SK-N-DZ (cell line): ENCODE results near the gene RGL2.
"Not testable (repeated sequence)": the region's sequence is repeated elsewhere in the genome, so short reads cannot be mapped to it uniquely, and the experiment has no call there.

Source experiments
- DNase-seq: peaks from one replicate; pipeline ENCODE4 v3.0.0-alpha.2; 2015; ENCODE audit warnings: low spot score

Gene RGL2

DNA sequence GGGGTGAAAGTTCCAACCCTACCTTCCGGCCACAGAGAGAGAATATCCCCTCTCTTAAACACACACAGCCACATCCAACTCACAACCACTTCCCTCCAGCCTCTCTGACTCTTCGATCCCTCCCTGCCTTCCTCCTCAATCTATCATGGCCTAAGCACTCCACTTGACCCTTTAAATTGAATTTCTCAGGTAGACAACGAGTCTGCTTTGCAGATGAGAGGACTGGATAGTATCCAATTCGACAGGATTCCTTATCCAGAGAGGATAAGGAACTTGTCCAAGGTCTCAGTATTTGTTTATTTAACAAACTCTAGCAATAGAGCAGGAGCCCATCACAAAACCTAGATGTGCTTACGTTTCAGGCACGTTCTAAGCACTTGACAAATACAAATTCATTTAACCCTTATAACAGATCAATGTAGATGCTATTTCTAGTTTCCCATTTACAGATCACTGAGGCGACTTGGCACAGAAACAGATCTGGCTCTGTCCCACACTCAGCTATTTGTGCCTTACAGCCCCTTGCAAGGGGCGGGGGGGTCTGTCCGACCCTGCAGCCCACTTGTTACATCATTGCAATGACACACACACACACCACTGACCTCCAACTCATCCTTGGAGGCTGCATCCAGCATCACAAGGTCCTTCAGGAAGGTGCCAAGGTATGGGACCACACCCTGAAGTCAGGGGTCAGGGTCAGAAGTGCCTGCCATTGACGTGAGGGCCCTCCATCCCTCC lies 4.5 kb downstream of the RGL2 start:
- DNase-seq = peak; percentile 78

DNA sequence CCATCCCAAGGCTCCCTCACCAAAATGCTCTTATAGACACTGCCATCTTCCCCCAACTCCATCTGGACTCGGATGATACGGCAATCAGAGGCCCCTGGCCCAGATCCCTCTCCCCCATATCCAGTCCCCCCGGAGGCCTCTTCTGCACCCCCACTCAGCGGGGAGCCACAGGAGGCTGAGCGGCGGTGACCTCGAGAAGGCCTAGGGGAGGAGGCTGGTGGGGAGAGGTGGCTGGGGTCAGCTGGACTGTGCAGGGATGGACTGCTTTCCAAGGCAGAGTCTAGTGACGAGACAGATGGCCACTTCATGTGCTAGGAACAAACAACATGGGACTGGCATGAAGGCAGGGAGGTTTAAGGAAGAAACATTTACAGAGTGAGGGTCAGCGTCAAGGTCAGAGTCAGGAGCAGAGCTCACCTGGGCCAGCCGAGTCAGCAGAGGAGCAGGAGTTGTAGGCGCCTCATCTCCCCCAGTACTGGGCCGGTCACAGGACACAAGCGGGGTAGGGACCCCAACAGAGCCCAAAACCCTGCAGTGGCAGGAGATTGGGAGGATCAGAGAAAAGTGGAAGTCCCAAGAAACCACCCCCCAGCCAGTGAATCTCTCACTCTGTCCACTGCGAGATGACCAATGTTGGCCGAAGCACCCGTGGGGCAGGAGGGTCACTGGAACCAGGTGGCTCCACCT lies 5.6 kb downstream of the RGL2 start:
- no peak for DNase-seq

DNA sequence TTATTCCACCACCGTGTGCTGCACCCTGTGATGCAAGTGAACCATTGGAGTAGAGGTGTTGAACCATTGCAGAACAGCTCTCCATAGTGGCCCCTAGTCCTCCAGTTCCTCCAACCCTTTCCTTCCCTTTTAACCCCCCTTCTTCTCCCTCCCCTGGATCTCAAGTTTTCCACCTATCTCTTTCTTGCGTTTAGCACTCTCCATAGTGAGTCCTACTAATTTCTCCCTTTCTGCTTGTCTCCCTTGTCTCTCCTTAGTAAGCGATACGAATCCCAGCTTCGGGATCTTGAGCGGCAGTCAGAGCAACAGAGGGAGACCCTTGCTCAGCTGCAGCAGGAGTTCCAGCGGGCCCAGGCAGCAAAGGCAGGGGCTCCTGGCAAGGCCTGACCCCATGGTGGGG lies 8.3 kb downstream of the RGL2 start:
- no peak for DNase-seq

DNA sequence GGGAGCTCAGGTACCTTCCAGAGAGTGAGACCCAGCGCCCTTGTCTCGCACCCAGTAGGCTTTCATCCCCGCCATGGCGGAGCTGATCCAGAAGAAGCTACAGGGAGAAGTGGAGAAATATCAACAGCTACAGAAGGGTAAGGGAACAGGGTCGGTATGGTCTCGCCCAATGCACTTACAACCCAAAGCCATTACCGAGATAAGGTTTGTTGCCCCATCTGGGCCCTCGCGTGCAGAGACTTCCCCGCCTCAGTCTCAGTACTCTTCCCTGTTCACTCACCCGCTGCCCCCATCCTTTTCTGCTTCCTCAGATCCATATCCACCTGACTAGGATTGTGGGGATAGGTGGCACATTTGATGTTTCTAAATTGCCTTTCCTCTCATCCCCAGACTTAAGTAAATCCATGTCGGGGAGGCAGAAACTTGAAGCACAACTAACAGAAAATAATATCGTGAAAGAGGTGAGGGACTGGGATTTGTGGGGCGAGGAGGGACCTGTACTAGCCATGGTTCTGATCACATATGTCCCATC lies 8.9 kb downstream of the RGL2 start:
- DNase-seq = no peak

DNA sequence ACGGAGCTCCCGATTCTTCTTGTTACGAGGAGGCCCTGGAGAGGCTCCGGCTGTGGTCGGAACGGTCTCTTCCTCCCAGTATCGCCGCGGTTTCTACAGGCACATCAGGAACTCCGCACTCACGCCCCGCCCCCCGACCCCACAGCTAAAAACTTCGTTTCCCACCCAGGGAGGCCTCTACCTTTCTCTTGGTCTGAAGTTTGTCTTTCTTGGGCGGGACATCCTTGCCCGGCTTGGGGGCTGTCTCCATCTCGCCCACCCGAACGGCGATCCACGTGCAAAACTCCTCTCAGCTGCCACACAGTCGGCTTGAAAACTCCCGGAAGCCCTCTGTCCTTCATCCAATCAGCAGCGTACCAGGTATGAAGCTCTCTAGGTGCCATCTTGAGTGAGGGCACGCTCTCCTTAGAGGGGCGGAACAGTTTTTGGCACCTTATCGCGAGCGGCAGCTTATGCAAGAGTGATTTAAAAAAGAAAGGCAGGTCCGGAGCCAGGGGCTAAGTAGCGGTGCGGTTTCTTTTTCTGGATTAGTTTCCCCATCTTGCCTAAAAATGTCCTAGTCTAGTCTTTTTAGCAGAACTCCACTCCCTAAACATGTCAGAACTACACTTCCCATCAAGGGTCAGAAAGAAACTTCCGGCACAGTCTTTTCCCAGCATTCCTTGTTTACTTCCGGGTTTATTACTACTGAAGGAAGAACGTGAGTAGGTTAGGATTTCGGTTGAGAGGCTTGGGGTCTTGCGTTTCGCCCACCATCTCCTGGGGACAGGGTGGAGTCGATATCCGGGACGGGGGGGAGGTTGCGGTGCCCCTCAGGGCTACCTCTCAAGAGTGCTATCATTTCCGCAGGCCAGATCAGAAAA lies 9.6 kb downstream of the RGL2 start, which contains the start of the genes PFDN6 and WDR46:
TSS of gene PFDN6 (plus strand) at position 681 of the 863 bp plus-strand sequence. CDS start 256 bp downstream, outside the sequence.
TSS of gene WDR46 (minus strand) at position 319 of the 863 bp plus-strand sequence. CDS start at position 250, 69 bp downstream.
- DNase-seq = peak; percentile 93

DNA sequence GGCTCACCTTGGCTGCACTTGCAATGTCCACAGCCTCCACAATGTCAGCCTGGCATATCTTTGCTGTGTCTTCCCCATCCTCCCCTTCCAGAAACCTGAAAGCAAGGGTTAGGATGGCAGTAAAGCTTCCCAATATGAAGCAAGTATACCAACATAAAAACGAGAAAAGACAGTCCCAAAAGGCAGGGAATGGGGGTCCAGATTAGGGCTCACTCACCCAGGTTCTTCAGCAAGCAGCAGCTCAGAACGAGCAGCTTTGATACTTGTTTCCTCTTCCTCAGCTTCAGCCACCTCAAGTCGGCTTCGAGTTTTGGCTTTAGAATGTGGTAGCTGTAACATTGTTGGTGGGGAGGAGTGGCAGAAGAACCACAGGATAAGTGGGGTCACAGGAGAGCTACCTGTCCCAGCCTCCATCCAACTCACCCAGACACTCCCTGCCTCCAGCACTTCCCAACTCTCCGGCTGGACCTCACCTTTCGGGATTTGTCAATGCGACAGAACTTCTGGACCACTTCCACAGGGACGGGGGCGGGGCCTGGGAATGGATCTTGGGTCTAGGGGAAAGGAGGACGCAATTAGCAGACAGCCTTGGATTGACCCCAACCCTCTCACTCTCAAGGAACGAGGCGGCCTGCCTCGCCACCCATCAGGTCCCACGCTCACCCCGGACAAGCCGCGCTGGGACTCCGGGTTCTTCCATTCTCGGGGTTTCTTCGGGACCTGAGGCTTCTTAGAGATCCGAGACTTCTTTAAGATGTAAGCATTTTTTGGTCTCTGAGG lies 10.4 kb downstream of the RGL2 start:
- no peak for DNase-seq

DNA sequence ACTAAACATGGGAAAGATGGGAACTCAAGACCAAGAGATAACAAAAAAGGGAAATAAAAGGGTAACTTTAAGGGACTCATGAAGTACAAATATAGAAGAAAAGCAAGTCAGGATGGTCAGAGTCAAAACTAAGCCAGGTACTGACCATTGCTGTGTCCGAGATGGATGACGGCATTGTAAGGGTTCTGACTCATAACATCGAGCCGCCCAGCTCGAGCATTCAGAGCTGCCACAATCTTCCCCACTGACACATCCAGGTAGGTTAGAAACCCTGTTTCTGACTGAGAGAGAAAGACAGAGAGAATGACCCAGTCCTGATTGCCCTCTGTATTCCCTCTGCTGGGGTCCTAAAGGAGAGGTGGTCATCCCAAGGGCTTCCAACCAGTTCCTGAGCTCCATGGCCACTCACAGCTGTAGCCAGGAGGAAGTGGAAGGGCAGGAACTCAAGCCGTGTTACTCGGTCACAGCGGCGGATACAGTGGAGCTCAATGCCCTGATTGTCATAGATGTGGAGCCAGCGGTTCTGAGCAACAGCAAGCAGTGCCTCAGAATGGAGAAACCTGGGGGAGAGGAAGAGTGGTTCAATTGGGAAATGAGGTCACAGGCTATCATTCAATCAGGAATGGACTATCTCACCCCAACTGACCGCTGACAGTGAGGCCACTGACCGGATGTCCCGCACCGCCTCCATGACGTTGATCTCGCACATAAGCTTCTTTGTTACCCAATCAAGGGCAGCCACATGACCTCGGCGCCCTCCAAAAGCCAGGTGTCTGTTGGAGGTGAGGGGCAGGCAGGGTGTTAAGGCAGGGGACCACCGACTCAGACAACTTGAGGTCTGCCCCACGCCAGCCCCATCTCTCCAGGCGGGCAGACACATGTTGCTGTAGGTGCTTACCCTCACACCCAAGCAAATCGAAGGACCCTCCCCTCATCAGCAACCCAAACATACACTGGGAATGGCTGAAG lies 11.5 kb downstream of the RGL2 start:
- DNase-seq = no peak

DNA sequence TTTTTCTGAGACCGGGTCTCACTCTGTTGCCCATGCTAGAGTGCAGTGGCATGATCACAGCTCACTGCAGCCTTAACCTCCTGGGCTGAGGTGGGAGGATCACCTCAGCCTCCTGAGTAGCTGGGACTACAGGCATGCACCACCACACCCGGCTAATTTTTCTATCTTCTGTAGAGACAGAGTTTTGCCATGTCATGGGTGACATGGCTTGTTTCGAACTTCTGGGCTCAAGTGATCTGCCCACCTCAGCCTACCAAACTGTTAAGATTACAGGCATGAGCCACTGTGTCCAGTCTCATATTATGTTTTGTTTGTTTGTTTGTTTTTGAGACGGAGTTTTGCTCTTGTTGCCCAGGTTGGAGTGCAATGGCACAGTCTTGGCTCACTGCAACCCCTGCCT lies 13.5 kb downstream of the RGL2 start:
- not testable (repeated sequence) for DNase-seq

DNA sequence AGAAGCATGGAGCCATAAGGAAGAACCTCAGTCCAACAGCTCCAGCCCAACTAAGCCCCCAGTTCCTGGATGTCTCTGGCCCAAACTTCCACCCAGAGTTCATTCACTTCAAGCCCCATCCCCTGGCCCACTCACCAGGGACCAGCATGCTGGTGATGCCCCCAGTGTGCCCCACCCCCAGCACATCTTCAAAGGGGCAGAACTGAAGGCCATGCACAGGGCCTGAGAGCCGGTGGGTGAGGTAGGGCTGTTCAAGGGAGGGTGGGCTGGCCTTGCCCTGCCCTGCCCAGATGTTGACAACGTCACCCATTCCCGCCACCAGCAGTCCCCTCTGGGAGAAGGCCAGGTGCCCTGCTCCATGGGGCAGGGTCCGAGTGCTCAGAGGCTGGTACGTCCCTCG lies 18.2 kb downstream of the RGL2 start:
- no peak for DNase-seq

DNA sequence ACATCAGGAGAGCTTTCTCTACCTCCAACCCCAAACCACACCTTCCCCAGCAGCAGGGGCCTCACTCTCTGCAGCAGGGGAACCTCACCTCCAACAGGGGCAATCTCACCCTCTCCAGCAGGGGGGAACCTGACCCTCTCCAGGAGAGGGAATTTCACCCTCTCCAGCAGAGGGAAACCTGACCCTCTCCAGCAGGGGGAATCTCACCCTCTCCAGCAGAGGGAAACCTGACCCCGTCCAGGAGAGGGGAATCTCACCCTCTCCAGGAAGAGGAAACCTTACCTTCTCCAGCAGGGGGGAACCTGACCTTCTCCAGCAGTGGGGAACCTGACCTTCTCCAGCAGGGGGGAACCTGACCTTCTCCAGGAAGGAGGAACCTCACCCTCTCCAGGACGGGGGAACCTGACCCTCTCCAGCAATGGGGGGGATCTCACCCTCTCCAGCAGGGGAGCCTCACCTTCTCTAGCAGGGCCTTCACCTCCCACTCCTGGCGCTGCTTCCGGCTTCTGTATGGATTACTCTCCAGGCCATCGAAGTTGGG lies 18.7 kb downstream of the RGL2 start:
- DNase-seq = peak; percentile 82

DNA sequence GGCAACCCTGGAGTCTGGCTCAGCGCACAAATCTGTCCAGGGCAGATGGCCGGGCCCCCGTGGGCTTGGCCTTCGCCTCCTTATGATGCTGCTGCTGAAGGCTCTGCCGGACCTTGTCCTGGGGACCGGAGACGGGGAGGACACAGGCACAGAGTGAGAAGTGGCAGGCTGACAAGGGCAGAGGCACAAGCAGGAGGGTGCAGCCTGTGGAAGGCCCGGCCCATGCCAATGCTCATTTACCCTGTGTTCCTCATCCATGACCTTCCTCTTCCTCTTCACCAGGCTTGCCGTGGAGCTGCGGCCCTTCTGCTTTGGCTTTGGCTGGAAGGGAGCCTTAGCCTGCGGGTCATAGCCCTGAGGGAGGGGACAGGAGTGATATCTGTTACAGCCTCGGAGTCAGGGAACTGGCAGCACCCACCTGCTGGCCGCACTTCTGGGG lies 19.5 kb downstream of the RGL2 start:
- DNase-seq = no peak

DNA sequence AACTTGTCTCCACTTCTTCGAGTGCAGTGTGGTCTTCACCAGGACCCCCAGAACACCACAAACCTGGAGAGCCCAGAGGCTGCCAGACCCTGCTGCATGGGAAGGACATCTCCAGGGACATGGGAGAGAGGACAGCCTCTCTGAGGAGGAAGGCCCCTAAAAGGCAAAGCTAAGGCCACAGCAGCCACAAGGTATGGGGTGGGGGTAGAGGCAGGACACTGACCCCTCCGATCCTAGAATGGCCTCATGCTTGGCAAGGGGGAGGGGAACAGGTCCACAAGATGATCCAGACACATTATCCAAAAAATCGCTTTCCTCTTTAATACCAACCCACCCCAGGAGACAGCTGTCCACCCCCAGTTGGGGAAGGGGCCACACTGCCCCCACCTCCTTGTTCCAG lies 19.9 kb downstream of the RGL2 start:
- DNase-seq = no peak

DNA sequence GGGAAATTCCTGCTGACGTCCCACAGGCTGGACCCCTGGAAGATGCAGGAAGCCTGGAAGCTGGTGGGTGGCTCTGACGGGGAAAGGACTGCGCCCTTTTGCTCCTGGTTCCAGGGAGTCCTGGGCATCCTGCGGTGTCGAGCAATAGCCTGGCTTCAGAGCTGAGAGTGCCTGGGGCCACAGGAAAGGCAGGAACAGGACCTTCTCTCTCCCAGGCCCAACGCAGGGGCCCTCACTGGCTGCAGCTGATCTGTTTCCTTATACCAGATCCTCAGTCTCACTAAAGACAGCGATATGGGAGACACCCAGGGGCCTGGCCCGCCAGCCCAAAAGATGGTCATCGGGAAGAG lies 20.4 kb downstream of the RGL2 start:
- DNase-seq = no peak

DNA sequence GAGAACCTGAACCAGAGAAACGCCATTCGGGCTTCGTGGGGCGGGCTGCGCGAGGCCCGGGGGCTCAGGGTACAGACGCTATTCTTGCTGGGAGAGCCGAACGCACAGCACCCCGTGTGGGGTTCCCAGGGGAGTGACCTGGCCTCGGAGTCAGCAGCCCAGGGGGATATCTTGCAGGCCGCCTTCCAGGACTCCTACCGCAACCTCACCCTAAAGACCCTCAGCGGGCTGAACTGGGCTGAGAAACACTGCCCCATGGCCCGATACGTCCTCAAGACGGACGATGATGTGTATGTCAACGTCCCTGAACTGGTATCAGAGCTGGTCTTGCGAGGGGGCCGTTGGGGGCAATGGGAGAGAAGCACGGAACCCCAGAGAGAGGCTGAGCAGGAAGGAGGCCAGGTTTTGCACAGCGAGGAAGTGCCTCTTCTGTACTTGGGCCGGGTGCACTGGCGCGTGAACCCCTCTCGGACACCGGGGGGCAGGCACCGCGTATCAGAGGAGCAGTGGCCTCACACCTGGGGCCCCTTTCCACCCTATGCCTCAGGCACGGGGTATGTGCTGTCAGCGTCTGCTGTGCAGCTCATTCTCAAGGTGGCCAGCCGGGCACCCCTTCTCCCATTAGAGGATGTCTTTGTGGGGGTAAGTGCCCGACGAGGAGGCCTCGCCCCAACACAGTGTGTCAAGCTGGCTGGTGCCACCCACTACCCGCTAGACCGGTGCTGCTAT lies 20.9 kb downstream of the RGL2 start:
- no peak for DNase-seq

DNA sequence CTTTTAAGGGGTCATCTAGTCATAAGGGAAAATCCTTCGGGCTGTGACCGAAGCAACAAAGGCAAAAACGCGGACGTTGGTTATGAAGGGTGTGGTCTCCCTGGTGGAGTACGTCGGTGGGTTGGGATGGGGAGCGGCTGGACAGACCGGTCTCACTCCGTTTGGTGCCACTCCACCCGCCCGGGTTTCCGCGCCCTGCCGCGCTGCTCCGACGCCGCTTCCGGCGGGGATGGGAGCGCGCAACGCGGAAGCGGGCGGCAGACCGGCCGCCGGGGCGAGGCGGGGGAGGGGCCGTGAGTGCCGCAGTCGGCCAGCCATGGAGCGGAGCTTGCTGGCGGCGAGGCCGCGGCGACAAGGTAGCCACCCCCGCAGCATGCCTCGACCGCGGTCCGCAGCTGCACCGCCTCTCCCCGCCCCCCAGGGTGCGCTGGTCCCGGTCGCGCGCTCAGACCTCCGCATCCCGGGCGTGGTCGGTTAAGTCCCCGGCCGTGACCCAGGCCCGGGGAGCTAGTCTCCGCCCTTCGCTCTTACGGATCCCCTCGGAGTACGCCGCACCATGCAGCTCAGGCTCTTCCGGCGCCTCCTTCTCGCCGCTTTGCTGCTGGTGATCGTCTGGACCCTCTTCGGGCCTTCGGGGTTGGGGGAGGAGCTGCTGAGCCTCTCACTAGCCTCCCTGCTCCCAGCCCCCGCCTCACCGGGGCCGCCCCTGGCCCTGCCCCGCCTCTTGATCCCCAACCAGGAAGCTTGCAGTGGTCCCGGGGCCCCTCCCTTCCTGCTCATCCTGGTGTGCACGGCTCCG lies 21.7 kb downstream of the RGL2 start, which contains the start of gene B3GALT4:
TSS of gene B3GALT4 (plus strand) at position 260 of the 799 bp plus-strand sequence. CDS start at position 557, 297 bp downstream.
- peak; percentile 87 for DNase-seq

DNA sequence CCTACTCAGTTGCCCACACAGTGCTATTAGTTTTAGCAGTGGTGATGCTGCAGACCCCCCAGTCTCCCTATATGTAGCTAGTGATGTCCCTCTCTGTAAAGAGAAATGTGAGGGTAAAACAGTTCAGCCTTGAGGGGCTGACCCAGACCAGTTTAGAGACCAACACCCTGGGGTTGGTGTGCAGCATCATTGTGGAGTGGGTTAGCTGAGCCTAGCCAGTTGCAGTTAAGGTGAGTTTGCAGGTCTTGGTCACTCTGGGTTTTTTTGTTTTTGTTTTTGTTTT lies 22.2 kb downstream of the RGL2 start:
- no peak for DNase-seq

DNA sequence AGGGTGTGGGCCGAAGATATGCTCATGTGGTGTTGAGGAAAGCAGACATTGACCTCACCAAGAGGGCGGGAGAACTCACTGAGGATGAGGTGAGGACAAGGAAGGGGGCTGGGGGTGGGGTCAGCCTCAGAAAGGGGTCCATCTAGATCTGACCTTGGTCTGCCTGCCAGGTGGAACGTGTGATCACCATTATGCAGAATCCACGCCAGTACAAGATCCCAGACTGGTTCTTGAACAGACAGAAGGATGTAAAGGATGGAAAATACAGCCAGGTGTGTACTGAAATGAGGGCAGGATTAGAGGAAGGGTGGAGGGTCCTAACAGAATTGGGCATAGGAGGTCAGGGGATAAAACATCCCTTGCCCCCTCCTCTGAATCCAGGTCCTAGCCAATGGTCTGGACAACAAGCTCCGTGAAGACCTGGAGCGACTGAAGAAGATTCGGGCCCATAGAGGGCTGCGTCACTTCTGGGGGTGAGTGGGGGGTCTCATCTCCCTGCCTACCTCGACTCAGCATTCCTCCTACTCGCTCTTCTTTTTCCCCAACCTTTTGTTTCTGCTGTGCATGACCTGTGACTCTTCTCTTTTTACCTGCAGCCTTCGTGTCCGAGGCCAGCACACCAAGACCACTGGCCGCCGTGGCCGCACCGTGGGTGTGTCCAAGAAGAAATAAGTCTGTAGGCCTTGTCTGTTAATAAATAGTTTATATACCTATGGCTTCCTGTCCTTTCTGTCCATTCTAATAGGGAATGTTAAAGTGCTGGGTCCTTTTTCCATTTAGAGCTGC lies 22.8 kb downstream of the RGL2 start:
- not testable (repeated sequence) for DNase-seq
